ENCODE results near the gene NT5DC1. TPM values are rescaled to one million over a fixed set of nuclear protein-coding genes. Genes with fewer than 3 reads are reported as not detected.

NT5DC1 gene
- total and polyA plus RNA-seq, 2 experiments from 2014 or later, result 27.0 to 29.8 TPM

DNA sequence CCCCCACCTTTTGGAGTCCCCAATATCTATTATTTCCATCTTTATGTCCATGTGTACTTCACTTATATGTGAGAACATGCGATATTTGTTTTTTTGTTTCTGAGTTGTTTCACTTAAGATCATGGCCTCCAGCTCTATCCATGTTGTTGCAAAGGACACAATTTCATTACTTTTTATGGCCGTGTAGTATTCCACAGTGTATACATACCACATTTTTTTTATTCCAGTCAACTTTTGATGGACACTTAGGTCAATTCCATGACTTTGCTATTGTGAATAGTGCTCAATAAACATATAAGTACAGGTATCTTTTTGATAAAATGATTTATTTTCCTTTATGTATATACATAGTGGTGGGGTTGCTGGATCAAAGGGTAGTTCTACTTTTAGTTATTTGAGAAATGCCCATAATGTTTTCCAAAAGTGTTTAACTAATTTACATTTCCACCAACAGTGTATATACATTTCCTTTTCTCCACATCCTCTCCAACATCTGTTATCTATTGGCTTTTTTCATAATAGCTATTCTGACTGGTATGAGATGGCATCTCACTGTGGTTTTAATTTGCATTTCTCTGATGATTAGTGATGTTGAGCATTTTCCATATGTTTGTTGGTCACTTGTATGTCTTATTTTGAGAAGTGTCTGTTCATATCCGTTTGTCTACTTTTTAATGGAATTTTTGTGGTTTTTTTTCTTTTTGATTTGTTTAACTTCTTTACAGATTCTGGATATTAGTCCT lies 59.3 kb downstream of the NT5DC1 start (continued):
- TF ChIP-seq, protein P1, sequence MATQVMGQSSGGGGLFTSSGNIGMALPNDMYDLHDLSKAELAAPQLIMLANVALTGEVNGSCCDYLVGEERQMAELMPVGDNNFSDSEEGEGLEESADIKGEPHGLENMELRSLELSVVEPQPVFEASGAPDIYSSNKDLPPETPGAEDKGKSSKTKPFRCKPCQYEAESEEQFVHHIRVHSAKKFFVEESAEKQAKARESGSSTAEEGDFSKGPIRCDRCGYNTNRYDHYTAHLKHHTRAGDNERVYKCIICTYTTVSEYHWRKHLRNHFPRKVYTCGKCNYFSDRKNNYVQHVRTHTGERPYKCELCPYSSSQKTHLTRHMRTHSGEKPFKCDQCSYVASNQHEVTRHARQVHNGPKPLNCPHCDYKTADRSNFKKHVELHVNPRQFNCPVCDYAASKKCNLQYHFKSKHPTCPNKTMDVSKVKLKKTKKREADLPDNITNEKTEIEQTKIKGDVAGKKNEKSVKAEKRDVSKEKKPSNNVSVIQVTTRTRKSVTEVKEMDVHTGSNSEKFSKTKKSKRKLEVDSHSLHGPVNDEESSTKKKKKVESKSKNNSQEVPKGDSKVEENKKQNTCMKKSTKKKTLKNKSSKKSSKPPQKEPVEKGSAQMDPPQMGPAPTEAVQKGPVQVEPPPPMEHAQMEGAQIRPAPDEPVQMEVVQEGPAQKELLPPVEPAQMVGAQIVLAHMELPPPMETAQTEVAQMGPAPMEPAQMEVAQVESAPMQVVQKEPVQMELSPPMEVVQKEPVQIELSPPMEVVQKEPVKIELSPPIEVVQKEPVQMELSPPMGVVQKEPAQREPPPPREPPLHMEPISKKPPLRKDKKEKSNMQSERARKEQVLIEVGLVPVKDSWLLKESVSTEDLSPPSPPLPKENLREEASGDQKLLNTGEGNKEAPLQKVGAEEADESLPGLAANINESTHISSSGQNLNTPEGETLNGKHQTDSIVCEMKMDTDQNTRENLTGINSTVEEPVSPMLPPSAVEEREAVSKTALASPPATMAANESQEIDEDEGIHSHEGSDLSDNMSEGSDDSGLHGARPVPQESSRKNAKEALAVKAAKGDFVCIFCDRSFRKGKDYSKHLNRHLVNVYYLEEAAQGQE (IDR thresholded peaks at IDR 0.05; ENCODE audit: unreplicated experiment), result no peak
- no peak for TF ChIP-seq CTCF (conservative IDR thresholded peaks at IDR 0.05; ENCODE audit: low read depth in 2 of 2)
- no peak for TF ChIP-seq POLR2AphosphoS5 (IDR thresholded peaks at IDR 0.05; ENCODE audit: low read depth)
- TF ChIP-seq ZNF331 (CRISPR knock-in tag; IDR thresholded peaks at IDR 0.05; ENCODE audit: low read depth), result no peak
- no peak for TF ChIP-seq CREB1 (CRISPR knock-in tag; IDR thresholded peaks at IDR 0.05; ENCODE audit: low read depth)

- DNase-seq (ENCODE audit: low spot score) (no peak), ATAC-seq (no peak)
- H3K36me3 ChIP-seq (ENCODE audit: insufficient read depth), result 0 out of 2 replicates have a peak, but pooled peaks cover under 1% of the 10 kb centered on the region
- H3K27me3 Mint-ChIP-seq (ENCODE audit: insufficient read depth, low read depth, poor library complexity), result peaks cover 2% of the 10 kb centered on the region
- H3K9me3 Mint-ChIP-seq, result 0 out of 3 replicates have a peak, but pooled peaks cover 3% of the 10 kb centered on the region
- H3F3A ChIP-seq (replicated peaks; ENCODE audit: low read depth), result no peaks in the 10 kb centered on the region
- H3K27me3 ChIP-seq (ENCODE audit: insufficient read depth), result no peaks in the 10 kb centered on the region
- H2AFZ ChIP-seq, result no peak overlapping the region
- no peaks in the 10 kb centered on the region for H4K20me1 ChIP-seq (replicated peaks; ENCODE audit: insufficient read depth)
- H3K4me3 ChIP-seq, result no peak overlapping the region
- H3K4me3 Mint-ChIP-seq, result no peak overlapping the region
- H3K4me1 ChIP-seq (ENCODE audit: insufficient read depth), result no peaks in the 10 kb centered on the region
- peaks cover 21% of the 10 kb centered on the region for H3K79me2 ChIP-seq (replicated peaks; ENCODE audit: insufficient read depth)
- no peak overlapping the region for H3K4me2 ChIP-seq
- H3K9me2 ChIP-seq (ENCODE audit: insufficient read depth), result no peaks in the 10 kb centered on the region; the same call in 1 of the 2 replicates
- no peaks in the 10 kb centered on the region for H3K4me1 Mint-ChIP-seq
- peaks cover 14% of the 10 kb centered on the region for H3K36me3 Mint-ChIP-seq (ENCODE audit: low read depth)
- H3K27ac ChIP-seq (ENCODE audit: low read depth), result no peak overlapping the region
- no peak overlapping the region; the same call in 1 of the 2 replicates for H3K27ac Mint-ChIP-seq
- no peak for TF ChIP-seq POLR2AphosphoS5 (IDR thresholded peaks at IDR 0.05; ENCODE audit: low read depth)
- TF ChIP-seq ZNF114 (CRISPR knock-in tag; IDR thresholded peaks at IDR 0.05), result no peak
- TF ChIP-seq CTCF (conservative IDR thresholded peaks at IDR 0.05; ENCODE audit: low read depth in 2 of 2), result no peak
- TF ChIP-seq EZH2 (IDR thresholded peaks at IDR 0.05; ENCODE audit: low read depth, unreplicated experiment), result no peak
- TF ChIP-seq NANOG (IDR thresholded peaks at IDR 0.05; ENCODE audit: borderline replicate concordance), result no peak
- TF ChIP-seq, protein P1 (IDR thresholded peaks at IDR 0.05; ENCODE audit: unreplicated experiment), result no peak
- TF ChIP-seq, protein P2, sequence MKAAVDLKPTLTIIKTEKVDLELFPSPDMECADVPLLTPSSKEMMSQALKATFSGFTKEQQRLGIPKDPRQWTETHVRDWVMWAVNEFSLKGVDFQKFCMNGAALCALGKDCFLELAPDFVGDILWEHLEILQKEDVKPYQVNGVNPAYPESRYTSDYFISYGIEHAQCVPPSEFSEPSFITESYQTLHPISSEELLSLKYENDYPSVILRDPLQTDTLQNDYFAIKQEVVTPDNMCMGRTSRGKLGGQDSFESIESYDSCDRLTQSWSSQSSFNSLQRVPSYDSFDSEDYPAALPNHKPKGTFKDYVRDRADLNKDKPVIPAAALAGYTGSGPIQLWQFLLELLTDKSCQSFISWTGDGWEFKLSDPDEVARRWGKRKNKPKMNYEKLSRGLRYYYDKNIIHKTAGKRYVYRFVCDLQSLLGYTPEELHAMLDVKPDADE (IDR thresholded peaks at IDR 0.05), result no peak
- TF ChIP-seq STAT1 (IDR thresholded peaks at IDR 0.05; ENCODE audit: unreplicated experiment), result no peak
- TF ChIP-seq EZH2phosphoT487 (IDR thresholded peaks at IDR 0.05; ENCODE audit: unreplicated experiment), result no peak
- no peak for TF ChIP-seq ZNF331 (CRISPR knock-in tag; IDR thresholded peaks at IDR 0.05; ENCODE audit: low read depth)
- TF ChIP-seq CREB1 (CRISPR knock-in tag; IDR thresholded peaks at IDR 0.05; ENCODE audit: low read depth), result no peak
Observed at GRCh38 chr6:116165596-116165995, 64.9 kb downstream of the NT5DC1 start.

Data from GM23338 (cell line).